NCI-H446 treated with DMSO at 0.1 percent for 48 hours (cell line): ENCODE results near the gene KIAA1217.

Experiments used
- DNase-seq: peaks from one replicate; lab custom pipeline; 2025; lab: John Stamatoyannopoulos, UW

The KIAA1217 gene

DNA sequence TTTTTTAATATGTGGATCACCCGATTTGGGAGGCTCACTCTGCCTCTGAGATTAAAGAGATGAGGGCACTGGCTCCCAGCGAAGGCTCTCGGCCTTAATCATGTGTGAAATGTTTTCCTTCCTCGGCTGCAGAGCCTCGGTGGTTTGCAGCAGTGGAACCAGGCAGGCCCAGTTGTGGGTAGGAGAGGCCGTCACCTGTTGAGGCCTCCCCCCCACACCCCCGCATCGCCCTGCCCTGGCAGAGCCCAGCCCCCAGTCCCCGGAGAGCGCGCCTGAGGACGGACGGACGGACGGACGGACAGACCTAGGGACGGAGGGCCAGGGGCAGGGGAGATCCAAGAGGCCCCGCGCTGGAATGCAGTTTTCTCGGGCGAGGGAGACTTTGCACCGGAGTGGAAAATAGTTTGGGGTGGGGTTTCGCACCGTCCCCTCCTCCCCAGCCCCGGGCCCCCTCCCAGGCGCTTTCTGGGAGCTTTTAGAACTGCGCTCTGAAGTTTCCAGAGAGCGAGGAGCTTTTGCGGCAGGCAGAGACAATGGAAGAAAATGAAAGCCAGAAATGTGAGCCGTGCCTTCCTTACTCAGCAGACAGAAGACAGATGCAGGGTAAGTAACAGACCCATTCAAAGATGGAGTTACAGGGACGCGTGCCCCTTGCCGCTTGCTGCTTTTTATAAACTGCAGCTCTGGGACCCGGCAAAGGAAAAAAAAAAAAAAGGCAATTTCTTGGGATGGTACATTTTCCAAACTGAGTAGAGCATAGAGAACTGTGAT, at the start of gene KIAA1217:
KIAA1217 (plus strand) TSS at position 478 of the 771 bp plus-strand sequence; CDS start at position 534, 56 bp downstream.
- no peak for DNase-seq

- DNase-seq: no peak
Observed at GRCh38 chr10:24162206-24162985, 46.5 kb upstream of the KIAA1217 start.

DNA sequence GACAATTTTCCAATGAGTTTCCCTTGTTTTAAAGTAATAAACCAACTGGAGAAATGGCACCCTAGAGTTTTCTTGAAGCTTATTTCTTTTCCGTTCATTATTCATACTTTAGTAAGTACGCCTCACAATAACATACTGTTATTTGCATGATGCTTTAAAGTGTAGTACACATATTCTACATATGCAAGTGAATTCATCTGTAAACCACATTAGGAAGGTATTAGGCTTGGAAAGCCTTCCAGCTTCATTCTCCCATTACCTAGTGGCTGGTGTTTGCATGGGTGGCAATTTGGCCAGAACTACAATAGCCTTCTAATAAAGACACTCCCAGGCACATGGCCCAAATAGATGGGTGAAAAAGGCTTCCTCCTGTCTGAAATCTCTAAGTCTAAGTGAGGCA, 45.5 kb upstream of the KIAA1217 start:
- no peak for DNase-seq

- no peak for DNase-seq
Observed at GRCh38 chr10:24168258-24169170, 40.4 kb upstream of the KIAA1217 start.

DNA sequence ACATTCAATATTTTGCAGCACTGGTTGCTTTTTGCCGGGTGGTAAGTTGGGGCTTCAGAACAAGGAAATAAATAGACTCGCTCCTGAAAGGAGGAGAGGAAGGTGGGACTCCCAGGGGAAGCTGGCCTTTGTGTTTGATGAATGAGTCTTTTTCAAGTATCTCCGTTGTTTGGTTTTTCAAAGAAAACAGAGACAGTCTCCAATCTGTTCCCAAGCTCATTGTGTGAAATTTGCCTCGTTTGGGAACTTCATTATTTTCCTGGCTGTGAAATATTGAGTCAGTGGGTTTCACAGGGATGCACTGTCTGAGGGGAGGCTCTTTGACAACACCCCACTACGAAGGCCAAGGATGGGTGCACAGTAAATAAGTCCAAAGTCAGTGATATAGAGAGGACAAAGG, 38.7 kb upstream of the KIAA1217 start:
- no peak for DNase-seq

GRCh38 chr10:24172909-24173308, 36.0 kb upstream of the KIAA1217 start:
- no peak for DNase-seq

DNA sequence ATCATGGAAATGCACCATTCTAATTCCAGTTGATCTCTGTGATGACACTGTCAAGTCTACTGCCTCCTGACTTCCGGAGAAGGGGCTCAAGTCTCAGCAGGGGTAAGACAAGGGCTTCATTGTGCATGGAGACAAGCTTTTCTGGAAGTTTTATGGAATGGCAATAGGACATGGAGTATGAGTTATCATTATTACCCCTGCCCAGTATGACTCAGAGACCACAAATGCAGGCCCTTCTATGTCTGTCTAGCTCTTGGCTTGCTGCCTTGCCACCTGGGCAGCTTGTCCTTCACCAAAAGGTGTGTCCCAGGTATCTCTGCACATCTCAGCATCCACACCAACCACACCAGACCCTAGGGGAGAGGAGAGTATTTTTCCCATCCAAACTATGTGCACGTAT, 34.9 kb upstream of the KIAA1217 start:
- no peak for DNase-seq

GRCh38 chr10:24176658-24177057, 32.3 kb upstream of the KIAA1217 start:
- no peak for DNase-seq

- no peak for DNase-seq
Observed at GRCh38 chr10:24177636-24178035, 31.3 kb upstream of the KIAA1217 start.

DNA sequence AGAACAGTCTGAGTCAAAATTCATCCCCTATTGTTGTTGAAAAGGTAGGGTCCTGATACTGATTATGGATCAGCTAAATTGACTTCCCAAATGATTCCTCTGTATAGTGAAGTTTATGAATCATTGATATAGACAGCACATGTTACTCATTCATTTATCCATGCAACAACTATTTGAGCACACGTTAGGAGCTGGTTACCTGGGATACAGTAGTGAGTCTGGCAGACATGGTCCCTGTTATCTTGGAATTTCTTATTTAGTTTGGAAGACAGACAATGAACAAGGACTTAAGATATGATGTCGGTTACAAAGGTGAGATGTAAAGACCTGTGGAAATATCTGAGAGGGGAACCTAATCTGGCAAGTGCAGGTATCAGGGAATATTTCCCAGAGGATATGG, 28.0 kb upstream of the KIAA1217 start:
- DNase-seq: no peak

DNA sequence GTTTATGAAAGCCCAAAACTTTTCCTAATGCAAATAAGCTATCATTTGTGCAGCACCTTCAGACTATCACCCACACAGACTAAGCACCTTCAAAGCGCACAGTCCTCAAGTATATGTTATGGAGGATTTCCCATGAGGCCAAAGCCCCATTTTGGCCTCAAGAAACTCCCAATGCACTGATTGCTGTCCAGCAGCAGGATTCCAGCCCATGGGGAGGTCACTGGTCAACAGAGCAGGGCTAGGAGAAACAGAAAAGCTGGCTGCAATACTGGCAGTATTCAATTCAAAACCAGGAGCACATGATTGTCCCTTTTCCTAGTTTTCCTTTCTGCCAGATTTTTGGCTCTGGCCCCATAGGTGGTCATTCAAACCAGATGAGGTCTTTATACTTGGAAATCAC, 24.5 kb upstream of the KIAA1217 start:
- no peak for DNase-seq

GRCh38 chr10:24193330-24193729, 15.6 kb upstream of the KIAA1217 start:
- DNase-seq: no peak

DNA sequence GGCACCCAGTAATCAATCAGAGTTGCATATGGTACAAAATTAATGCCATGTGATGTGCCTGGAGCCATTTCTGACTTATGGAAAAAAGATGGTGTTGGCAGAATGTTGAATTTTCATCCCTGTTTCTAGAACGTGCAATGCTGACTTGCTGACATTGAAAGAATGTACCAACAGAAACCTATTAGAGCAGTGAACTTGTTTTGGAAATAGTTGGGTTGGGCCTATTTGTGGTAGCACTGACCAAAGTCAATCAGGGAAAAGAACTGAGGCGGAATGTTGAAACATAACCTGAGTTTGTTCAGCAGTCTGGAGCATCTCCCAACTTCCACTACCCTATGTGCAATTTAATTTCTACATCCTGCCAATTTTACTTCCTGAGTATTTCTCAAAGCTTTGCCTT, 11.7 kb upstream of the KIAA1217 start:
- no peak for DNase-seq

GRCh38 chr10:24201503-24202180, 7.3 kb upstream of the KIAA1217 start:
- DNase-seq: no peak

DNA sequence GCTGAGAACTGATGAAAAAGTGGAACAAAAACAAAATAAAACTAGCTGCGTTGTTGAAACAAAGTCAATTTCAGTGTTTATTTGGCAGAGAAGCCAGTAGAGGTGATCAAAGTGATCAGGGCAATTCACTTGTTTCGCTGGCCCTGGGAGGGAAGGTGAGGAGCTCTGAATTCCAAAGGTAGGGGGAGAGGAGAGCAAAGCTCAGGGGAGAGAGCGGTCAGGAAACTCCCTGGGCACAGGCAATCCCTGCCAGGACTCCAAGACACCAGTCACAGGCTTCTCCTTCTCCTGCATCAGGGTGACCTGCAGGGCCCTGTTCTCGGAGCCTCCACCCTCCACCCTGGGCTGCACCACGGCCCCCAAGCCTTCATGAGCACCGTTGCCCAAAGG, 6.8 kb upstream of the KIAA1217 start:
- DNase-seq: no peak

- DNase-seq: no peak
Observed at GRCh38 chr10:24205821-24206220, 3.1 kb upstream of the KIAA1217 start.

DNA sequence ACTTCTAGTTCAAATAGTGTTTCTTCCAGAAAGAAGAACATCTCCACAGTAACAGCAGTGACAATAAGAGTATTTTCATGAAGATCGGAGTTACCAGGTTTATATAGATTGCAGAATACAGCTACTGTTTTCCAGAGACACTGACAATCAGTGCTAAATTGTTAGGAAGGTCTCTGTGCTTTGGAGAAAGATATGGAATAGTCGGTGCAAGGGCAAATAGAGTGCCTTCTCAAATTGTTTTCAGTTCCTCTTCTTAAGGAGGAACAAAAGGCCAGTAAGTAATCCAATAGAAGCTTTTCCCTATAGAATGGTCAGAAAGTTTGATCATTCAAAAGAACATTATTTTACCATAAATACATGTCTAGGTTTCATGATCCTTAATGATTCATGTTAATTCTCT, 2.6 kb upstream of the KIAA1217 start:
- DNase-seq: no peak

DNA sequence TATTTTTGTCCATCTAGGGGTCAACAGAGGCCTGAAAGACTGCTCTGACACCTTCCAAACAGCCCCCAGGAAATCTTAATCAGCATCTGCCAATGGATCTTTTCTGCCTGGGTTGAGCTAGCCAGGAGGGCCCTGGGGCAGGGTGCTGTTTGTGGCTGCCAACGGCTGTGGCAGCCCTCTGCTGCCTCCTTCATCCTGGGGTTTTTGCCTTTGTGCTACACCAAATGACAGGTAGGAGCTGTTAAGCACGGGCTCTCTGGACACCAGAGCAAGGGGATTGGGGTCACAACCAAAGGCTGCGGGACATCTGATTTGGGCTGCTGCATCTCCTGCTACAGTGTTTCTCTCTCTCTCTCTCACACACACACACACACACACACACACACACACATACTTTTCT, 2.0 kb upstream of the KIAA1217 start:
- DNase-seq: no peak

DNA sequence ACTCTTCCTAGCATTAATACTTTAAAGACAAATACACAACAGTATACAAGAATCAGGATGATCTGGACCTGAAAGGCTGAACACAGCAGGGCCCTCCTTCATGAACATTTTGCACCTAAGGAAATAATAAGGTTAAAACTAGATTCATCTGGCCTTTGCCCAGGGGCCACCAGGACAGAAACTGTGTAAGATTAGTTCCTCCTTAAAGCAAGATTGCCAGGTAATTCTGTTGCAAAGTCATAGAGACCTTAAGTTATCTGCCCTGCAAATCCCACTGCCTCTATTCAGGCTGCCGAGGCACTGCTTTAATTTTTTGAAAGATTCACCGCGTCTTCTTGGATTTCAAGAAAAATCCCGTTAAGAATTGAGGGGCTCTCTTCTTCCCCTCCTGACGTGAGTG, 1.6 kb upstream of the KIAA1217 start:
- no peak for DNase-seq

DNA sequence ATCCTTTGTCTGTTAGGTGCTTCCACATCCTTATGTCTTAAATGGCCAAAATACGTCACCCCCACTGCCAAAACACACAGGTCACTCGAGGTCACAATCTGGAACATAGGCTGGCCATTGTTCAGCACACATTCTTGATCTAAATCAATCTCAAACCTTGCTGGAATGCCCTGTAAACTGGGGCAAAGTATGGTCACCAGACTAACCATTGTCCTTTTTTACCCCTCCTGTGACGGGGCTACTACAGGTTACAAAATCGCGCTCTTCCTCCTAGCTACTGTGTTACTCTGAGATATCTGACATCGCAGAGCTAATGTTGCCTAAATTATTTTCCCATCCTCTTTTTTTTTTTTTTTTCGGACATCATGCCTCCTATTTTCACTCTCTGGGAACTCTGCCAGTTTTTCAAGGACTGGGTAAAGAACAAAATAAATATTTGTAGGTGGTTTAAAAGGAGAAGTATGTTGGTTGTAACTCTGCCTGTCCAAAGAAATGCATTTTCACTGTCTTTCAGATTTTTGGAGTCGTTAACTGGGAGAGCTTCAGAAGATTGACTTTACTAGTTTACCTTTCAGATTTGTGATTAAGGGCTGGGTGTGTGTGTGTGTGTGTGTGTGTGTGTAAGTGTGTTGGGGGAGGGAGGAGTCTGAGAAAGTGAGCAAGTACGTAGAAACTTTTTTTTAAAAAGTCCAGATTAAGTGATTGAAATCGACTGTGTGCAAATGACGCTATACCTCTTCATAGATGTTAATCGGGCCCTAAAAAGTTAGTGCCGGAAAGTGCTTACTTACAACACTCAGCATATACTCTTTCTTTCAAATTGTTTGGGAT, 942 bp upstream of the KIAA1217 start:
- DNase-seq: no peak

- DNase-seq: no peak
Observed at GRCh38 chr10:24209432-24209771, 464 bp downstream of the KIAA1217 start.
